Measurements from ENCODE around the gene INTS6.

- TF ChIP-seq CTCF (IDR thresholded peaks at IDR 0.05) (no peak), POLR2A (IDR thresholded peaks at IDR 0.05) (no peak)
These were observed 122.0 kb downstream of the INTS6 start for GRCh38 chr13:51330791-51331190.
